Left forelimb (tissue), 1 donor: ENCODE measurements around the gene GALR1.
"Not testable (repeated sequence)": the region's sequence is repeated elsewhere in the genome, so short reads cannot be mapped to it uniquely, and the experiment has no call there.

Experiments used
- DNase-seq: peaks from one replicate; pipeline ENCODE4 v3.0.0-alpha.2; 2018; ENCODE audit warnings: low spot score

Gene GALR1

GRCh38 chr18:77249569-77250500 lies at the start of gene GALR1:
TSS of gene GALR1 (plus strand) at chr18:77249848. CDS start at chr18:77250549, 701 bp downstream.
- no peak for DNase-seq

- DNase-seq, result no peak
Measured at GRCh38 chr18:77201506-77201905, 48.1 kb upstream of the GALR1 start.

- DNase-seq, result no peak
Measured at GRCh38 chr18:77202329-77202728, 47.3 kb upstream of the GALR1 start.

GRCh38 chr18:77203071-77203470 lies 46.6 kb upstream of the GALR1 start:
- DNase-seq, result no peak

GRCh38 chr18:77203851-77204250 lies 45.8 kb upstream of the GALR1 start:
- no peak for DNase-seq

GRCh38 chr18:77205769-77206168 lies 43.9 kb upstream of the GALR1 start:
- no peak for DNase-seq

GRCh38 chr18:77206676-77207374 lies 42.8 kb upstream of the GALR1 start:
- no peak for DNase-seq

GRCh38 chr18:77207540-77207939 lies 42.1 kb upstream of the GALR1 start:
- no peak for DNase-seq

GRCh38 chr18:77208964-77209363 lies 40.7 kb upstream of the GALR1 start:
- no peak for DNase-seq

GRCh38 chr18:77209587-77209986 lies 40.1 kb upstream of the GALR1 start:
- no peak for DNase-seq

GRCh38 chr18:77210249-77210648 lies 39.4 kb upstream of the GALR1 start:
- no peak for DNase-seq

- no peak for DNase-seq
Measured at GRCh38 chr18:77218642-77219041, 31.0 kb upstream of the GALR1 start.

GRCh38 chr18:77220726-77221125 lies 28.9 kb upstream of the GALR1 start:
- DNase-seq, result no peak

GRCh38 chr18:77222464-77222863 lies 27.2 kb upstream of the GALR1 start:
- no peak for DNase-seq

- no peak for DNase-seq
Measured at GRCh38 chr18:77223221-77223639, 26.4 kb upstream of the GALR1 start.

- DNase-seq, result no peak
Measured at GRCh38 chr18:77223653-77224052, 26.0 kb upstream of the GALR1 start.

GRCh38 chr18:77230645-77231044 lies 19.0 kb upstream of the GALR1 start:
- no peak for DNase-seq

- no peak for DNase-seq
Measured at GRCh38 chr18:77234504-77235365, 14.9 kb upstream of the GALR1 start.

GRCh38 chr18:77239285-77239684 lies 10.4 kb upstream of the GALR1 start:
- DNase-seq, result not testable (repeated sequence)

GRCh38 chr18:77248873-77249568 lies 627 bp upstream of the GALR1 start:
- no peak for DNase-seq

- no peak for DNase-seq
Measured at GRCh38 chr18:77250501-77250925, 865 bp downstream of the GALR1 start.
